GM12878 (cell line): ENCODE measurements around the gene KIAA0825. TPM values are rescaled to one million over a fixed set of nuclear protein-coding genes. Genes with fewer than 3 reads are reported as not detected.

Experiments used
- ATAC-seq: fragments of 200-7000 bp; cut with Tn5 transposase; 3 replicates; pipeline ENCODE4 v1.9.1; 2020; ENCODE audit warnings: mild to moderate bottlenecking, moderate library complexity
- BruUV-seq: library from RNA; stranded (reverse); fragments of 400-500 nt; replicated peaks from 2 replicates; lab custom pipeline; 2021; lab: Mats Ljungman, UMichigan
- CTCF ChIA-PET: fragments of 300-600 bp; sonication (Branson Sonifier 250); formaldehyde crosslinking; extraction: SDS; loops from one replicate; lab custom pipeline; 2021; ENCODE audit warnings: inconsistent platforms; lab: Yijun Ruan, JAX
- POLR2A ChIA-PET: fragments of 350-600 bp; formaldehyde crosslinking; extraction: SDS; loops from one replicate; lab custom pipeline; 2021; ENCODE audit warnings: inconsistent platforms; lab: Charles Lee
- RAD21 ChIA-PET: fragments of 300-600 bp; sonication (Branson Sonifier 250); formaldehyde crosslinking; loops from one replicate; lab custom pipeline; 2023; ENCODE audit warnings: antibody characterized with exemption; ENCODE audit not compliant: unreplicated experiment; lab: Charles Lee
- SMC1A ChIA-PET: fragments of 300-600 bp; sonication (Branson Sonifier 250); formaldehyde crosslinking; loops from one replicate; lab custom pipeline; 2023; ENCODE audit not compliant: unreplicated experiment, uncharacterized antibody; lab: Charles Lee
- DNase-seq: peaks from one replicate; pipeline ENCODE4 v3.0.0-alpha.2; 2011; ENCODE audit warnings: low read depth, low spot score
- FAIRE-seq: peaks from 3 replicates; lab custom pipeline; 2011; peaks lifted over from hg19 to GRCh38; lab: Jason Lieb, UNC
- H2AFZ ChIP-seq: 2 replicates; pipeline ENCODE4 v1.6.0; 2011; ENCODE audit warnings: low read depth, low read length, control low read depth; ENCODE audit not compliant: control insufficient read depth
- H3K27ac ChIP-seq: 2 replicates; pipeline ENCODE4 v1.5.1; 2011; ENCODE audit warnings: control low read depth; ENCODE audit not compliant: control insufficient read depth, insufficient read depth
- H3K27me3 ChIP-seq, 2 experiments: replicated peaks in 1 of 2; 2 replicates each; pipeline versions ENCODE4 v1.6.0 to v1.6.1; 2011; ENCODE audit warnings: low read length in 1 of 2; ENCODE audit not compliant: control insufficient read depth in 2 of 2, insufficient read depth in 2 of 2
- H3K36me3 ChIP-seq, 2 experiments: 2 replicates each; pipeline ENCODE4 v1.5.1; 2011; ENCODE audit warnings: low read length in 1 of 2; ENCODE audit not compliant: control insufficient read depth in 2 of 2, insufficient read depth in 2 of 2
- H3K4me1 ChIP-seq: 2 replicates; pipeline ENCODE4 v1.6.1; 2011; ENCODE audit warnings: mild to moderate bottlenecking, low read length, moderate library complexity, mixed read lengths; ENCODE audit not compliant: control insufficient read depth, insufficient read depth
- H3K4me2 ChIP-seq: 2 replicates; pipeline ENCODE4 v1.6.0; 2011; ENCODE audit warnings: control low read depth; ENCODE audit not compliant: control insufficient read depth, insufficient read depth
- H3K4me3 ChIP-seq: fragments of 200-600 bp; sonication (generic); 2 replicates; pipeline ENCODE4 v1.5.1; 2016
- H3K79me2 ChIP-seq: 2 replicates; pipeline ENCODE4 v1.6.0; 2011; ENCODE audit warnings: low read length; ENCODE audit not compliant: control insufficient read depth, insufficient read depth
- H3K9ac ChIP-seq: 2 replicates; pipeline ENCODE4 v1.8.0; 2011; ENCODE audit warnings: low read length, control low read depth, mixed read lengths; ENCODE audit not compliant: control insufficient read depth, insufficient read depth
- H3K9me3 ChIP-seq: replicated peaks from 3 replicates; pipeline ENCODE4 v1.5.1; 2011; ENCODE audit warnings: mild to moderate bottlenecking, low read length; ENCODE audit not compliant: control insufficient read depth, insufficient read depth
- H4K20me1 ChIP-seq: 2 replicates; pipeline ENCODE4 v1.6.0; 2011; ENCODE audit not compliant: control insufficient read depth, insufficient read depth
- BRCA1 ChIP-seq: IDR thresholded peaks from 2 replicates; pipeline ENCODE4 v1.6.1; 2011; ENCODE audit warnings: low read depth, low read length, improper control_type of control experiment
- ETV6 ChIP-seq, 2 experiments: fragments of 450-650 bp in 1 of 2; IDR thresholded peaks in 1 of 2; conservative IDR thresholded peaks in 1 of 2; 2 replicates each; pipeline ENCODE4 v1.6.1; 2014; ENCODE audit warnings: antibody characterized with exemption in 1 of 2, borderline replicate concordance in 1 of 2, low read depth in 1 of 2, mild to moderate bottlenecking in 1 of 2, moderate library complexity in 1 of 2
- IRF5 ChIP-seq: fragments of 450-650 bp; IDR thresholded peaks from 2 replicates; pipeline ENCODE4 v1.6.1; 2017; ENCODE audit warnings: borderline replicate concordance
- KAT2A ChIP-seq: conservative IDR thresholded peaks from 2 replicates; pipeline ENCODE4 v1.6.1; 2011; ENCODE audit warnings: low read depth, low read length; ENCODE audit not compliant: control insufficient read depth
- KDM1A ChIP-seq: fragments of 200-600 bp; sonication (generic); IDR thresholded peaks from 2 replicates; pipeline ENCODE4 v1.6.1; 2016; ENCODE audit warnings: borderline replicate concordance
- KLF5 ChIP-seq: fragments of 450-650 bp; IDR thresholded peaks from 2 replicates; pipeline ENCODE4 v1.6.1; 2014; ENCODE audit warnings: mild to moderate bottlenecking; ENCODE audit not compliant: partially characterized antibody
- SREBF2 ChIP-seq: IDR thresholded peaks from 2 replicates; pipeline ENCODE4 v1.6.1; 2012; ENCODE audit warnings: mild to moderate bottlenecking, low read length
- STAT3 ChIP-seq: IDR thresholded peaks from 2 replicates; pipeline ENCODE4 v1.6.1; 2011; ENCODE audit warnings: low read depth, low read length, improper control_type of control experiment
- USF2 ChIP-seq: IDR thresholded peaks from 2 replicates; pipeline ENCODE4 v1.6.1; 2011; ENCODE audit warnings: low read depth, low read length, improper control_type of control experiment, borderline replicate concordance
- ZSCAN29 ChIP-seq: fragments of 450-650 bp; IDR thresholded peaks from 2 replicates; pipeline ENCODE4 v1.6.1; 2017; ENCODE audit warnings: mild to moderate bottlenecking, moderate library complexity
- in situ Hi-C: fragments of 300-500 bp; cut with MboI; formaldehyde crosslinking; loops from 9 replicates; pipeline ENCODE4 v1.14.3; 2018; ENCODE audit warnings: mixed read lengths
- intact Hi-C: fragments of 100-400 bp; cut with micrococcal nuclease; formaldehyde crosslinking; loops from one replicate; pipeline ENCODE4 v1.14.2; 2022; ENCODE audit not compliant: unreplicated experiment
- polyA plus RNA-seq, 11 experiments: library from polyadenylated mRNA; depleted of rRNA in 4 of 11; unstranded in 6 of 11; stranded (reverse) in 5 of 11; fragments of >200 nt; fragmentation: Nextera tagmentation in 4 of 11; fragmentation: Illumina TruSeq in 1 of 11; extraction: Ambion mirVana in 4 of 11; extraction: Trizol in 1 of 11; gene quantifications; 1 replicate in 1 of 11; 2 replicates in 10 of 11; pipeline versions ENCODE4 v1.2.1 to v1.2.3, GENCODE V29; 2011 to 2016; ENCODE audit warnings: inconsistent platforms in 2 of 11, missing spikeins in 2 of 11, low read depth in 1 of 11
- total RNA-seq, 4 experiments: library from RNA; depleted of rRNA in 3 of 4; stranded (reverse); fragments of >200 nt in 3 of 4; fragmentation: Illumina TruSeq in 1 of 4; extraction: Trizol in 1 of 4; gene quantifications; 2 replicates each; pipeline versions ENCODE4 v1.2.1 to v1.2.3, GENCODE V29; 2013 to 2021
- TF ChIP-seq, protein P1 (sequence below): fragments of 450-650 bp; IDR thresholded peaks from 2 replicates; pipeline ENCODE4 v1.6.1; 2018; ENCODE audit warnings: borderline replicate concordance, mild to moderate bottlenecking; ENCODE audit not compliant: partially characterized antibody

The KIAA0825 gene
- total and polyA plus RNA-seq, 10 of the 15 experiments (the other 5 are each of a cell fraction or from before 2014, with no cell fraction given), result 0.55 to 1.9 (median 1.5) TPM

DNA sequence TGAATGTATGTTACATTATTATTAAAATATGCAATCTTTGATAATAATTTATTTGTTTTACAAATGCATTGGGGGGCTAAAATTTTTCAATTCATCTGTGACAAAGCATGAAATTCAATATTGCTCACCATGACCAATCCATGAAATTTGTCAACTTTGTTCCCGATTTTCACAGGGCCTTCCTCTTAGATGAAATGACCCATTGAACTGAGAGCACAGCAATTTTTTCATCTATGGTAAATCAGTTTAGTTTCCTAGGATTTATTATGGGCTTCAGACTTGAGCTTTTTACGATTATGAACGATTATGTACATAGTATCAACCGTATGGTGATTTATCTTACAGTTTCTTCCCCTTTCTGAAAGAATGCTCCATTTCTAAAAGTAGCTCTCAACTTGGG lies 157.3 kb downstream of the KIAA0825 start (continued):
- TF ChIP-seq IRF5 (no peak), STAT3 (no peak), KAT2A (no peak)

- RAD21 ChIA-PET, result no interaction called here
- POLR2A ChIA-PET, result no interaction called here
- CTCF ChIA-PET, result no interaction called here
- no peaks in the 10 kb centered on the region for H3K4me1 ChIP-seq
- H3K4me3 ChIP-seq, result no peak overlapping the region
- H2AFZ ChIP-seq, result no peak overlapping the region
- H3K9me3 ChIP-seq, result no peaks in the 10 kb centered on the region
- no TSS peak for BruUV-seq
- H3K9ac ChIP-seq, result no peak overlapping the region
- FAIRE-seq (no peak), ATAC-seq (no peak; the same call in 2 of the 3 replicates), DNase-seq (no peak)
- in situ Hi-C loops, result no loop called here
- TF ChIP-seq IRF5, result no peak
- TF ChIP-seq USF2, result no peak
- no peak for TF ChIP-seq ETV6 (conservative IDR thresholded peaks at IDR 0.05 in 1 of 2, IDR thresholded peaks at IDR 0.05 in 1 of 2; ENCODE audit: borderline replicate concordance in 1 of 2, low read depth in 1 of 2)
- no peak for TF ChIP-seq ZSCAN29
- no peak for TF ChIP-seq KDM1A
- no peak for TF ChIP-seq SREBF2
- TF ChIP-seq BRCA1, result no peak
- TF ChIP-seq, protein P1, sequence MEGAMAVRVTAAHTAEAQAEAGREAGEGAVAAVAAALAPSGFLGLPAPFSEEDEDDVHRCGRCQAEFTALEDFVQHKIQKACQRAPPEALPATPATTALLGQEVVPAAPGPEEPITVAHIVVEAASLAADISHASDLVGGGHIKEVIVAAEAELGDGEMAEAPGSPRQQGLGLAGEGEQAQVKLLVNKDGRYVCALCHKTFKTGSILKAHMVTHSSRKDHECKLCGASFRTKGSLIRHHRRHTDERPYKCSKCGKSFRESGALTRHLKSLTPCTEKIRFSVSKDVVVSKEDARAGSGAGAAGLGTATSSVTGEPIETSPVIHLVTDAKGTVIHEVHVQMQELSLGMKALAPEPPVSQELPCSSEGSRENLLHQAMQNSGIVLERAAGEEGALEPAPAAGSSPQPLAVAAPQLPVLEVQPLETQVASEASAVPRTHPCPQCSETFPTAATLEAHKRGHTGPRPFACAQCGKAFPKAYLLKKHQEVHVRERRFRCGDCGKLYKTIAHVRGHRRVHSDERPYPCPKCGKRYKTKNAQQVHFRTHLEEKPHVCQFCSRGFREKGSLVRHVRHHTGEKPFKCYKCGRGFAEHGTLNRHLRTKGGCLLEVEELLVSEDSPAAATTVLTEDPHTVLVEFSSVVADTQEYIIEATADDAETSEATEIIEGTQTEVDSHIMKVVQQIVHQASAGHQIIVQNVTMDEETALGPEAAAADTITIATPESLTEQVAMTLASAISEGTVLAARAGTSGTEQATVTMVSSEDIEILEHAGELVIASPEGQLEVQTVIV, result no peak
- TF ChIP-seq KLF5, result no peak
- no peaks in the 10 kb centered on the region for H3K79me2 ChIP-seq
- no peaks in the 10 kb centered on the region for H3K36me3 ChIP-seq
- SMC1A ChIA-PET, result interaction anchor here (0.8 kb wide), 1 partner anchor 9 kb away, joined by 3 read pairs; no protein-coding TSS in a partner anchor
- H4K20me1 ChIP-seq, result no peaks in the 10 kb centered on the region
- H3K27ac ChIP-seq, result no peak overlapping the region
- H3K27me3 ChIP-seq, result no peaks in the 10 kb centered on the region
- H3K4me2 ChIP-seq, result no peak overlapping the region
- intact Hi-C loops, result no loop called here
These were observed 158.5 kb downstream of the KIAA0825 start for GRCh38 chr5:94459915-94460314.
